SK-N-SH treated with all-trans-retinoic acid at 6 μM for 48 hours (cell line): Measurements from ENCODE around the gene STPG1.

ENCODE experiments used
- ATAC-seq: fragments of 200-7000 bp; cut with Tn5 transposase; 3 replicates; pipeline ENCODE4 v1.9.1; 2020; ENCODE audit warnings: mild to moderate bottlenecking, moderate library complexity
- ARNTL ChIP-seq: fragments of 450-650 bp; formaldehyde crosslinking; IDR thresholded peaks from 2 replicates; pipeline ENCODE4 v1.5.0; 2020; ENCODE audit warnings: low read depth, mild to moderate bottlenecking, moderate library complexity, borderline replicate concordance
- BACH2 ChIP-seq: fragments of 250-450 bp; sonication (Bioruptor Pico); IDR thresholded peaks from 2 replicates; pipeline ENCODE4 v1.9.0; 2021; ENCODE audit warnings: mild to moderate bottlenecking, borderline replicate concordance
- CREB5 ChIP-seq: fragments of 250-450 bp; sonication (Bioruptor Pico); IDR thresholded peaks from 2 replicates; pipeline ENCODE4 v1.5.1; 2020; ENCODE audit warnings: low read depth, mild to moderate bottlenecking, moderate library complexity
- CSDC2 ChIP-seq: fragments of 250-450 bp; sonication (Bioruptor Pico); IDR thresholded peaks from 2 replicates; pipeline ENCODE4 v1.5.0; 2020; ENCODE audit warnings: mild to moderate bottlenecking, moderate library complexity
- ESRRG ChIP-seq: fragments of 250-450 bp; sonication (Bioruptor Pico); IDR thresholded peaks from 2 replicates; pipeline ENCODE4 v1.6.1; 2021; ENCODE audit warnings: mild to moderate bottlenecking
- GLIS3 ChIP-seq: fragments of 250-450 bp; sonication (Bioruptor Pico); IDR thresholded peaks from 2 replicates; pipeline ENCODE4 v1.5.0; 2020; ENCODE audit warnings: mild to moderate bottlenecking, moderate library complexity
- ISL1 ChIP-seq: fragments of 250-450 bp; sonication (Bioruptor Pico); IDR thresholded peaks from 2 replicates; pipeline ENCODE4 v2.1.2; 2022; ENCODE audit warnings: mild to moderate bottlenecking, moderate library complexity
- OSR1 ChIP-seq: fragments of 250-450 bp; sonication (Bioruptor Pico); IDR thresholded peaks from 2 replicates; pipeline ENCODE4 v1.8.0; 2022; ENCODE audit warnings: moderate library complexity, mild to moderate bottlenecking, inconsistent platforms
- POU6F1 ChIP-seq: fragments of 250-450 bp; sonication (Bioruptor Pico); IDR thresholded peaks from 2 replicates; pipeline ENCODE4 v1.8.0; 2021; ENCODE audit warnings: low read depth, mild to moderate bottlenecking, moderate library complexity, borderline replicate concordance
- PPARA ChIP-seq: fragments of 250-450 bp; sonication (Bioruptor Pico); IDR thresholded peaks from 2 replicates; pipeline ENCODE4 v1.5.0; 2020; ENCODE audit warnings: mild to moderate bottlenecking, borderline replicate concordance
- RARB ChIP-seq: fragments of 250-450 bp; sonication (Bioruptor Pico); IDR thresholded peaks from 2 replicates; pipeline ENCODE4 v1.8.0; 2021; ENCODE audit warnings: mild to moderate bottlenecking, moderate library complexity
- TCF4 ChIP-seq: fragments of 250-450 bp; sonication (Bioruptor Pico); IDR thresholded peaks from 2 replicates; pipeline ENCODE4 v1.8.0; 2021; ENCODE audit warnings: mild to moderate bottlenecking, moderate library complexity, borderline replicate concordance
- TOX ChIP-seq: fragments of 250-450 bp; sonication (Bioruptor Pico); IDR thresholded peaks from 2 replicates; pipeline ENCODE4 v1.8.0; 2021; ENCODE audit warnings: mild to moderate bottlenecking, moderate library complexity, borderline replicate concordance
- TSHZ2 ChIP-seq: fragments of 250-450 bp; sonication (Bioruptor Pico); IDR thresholded peaks from 2 replicates; pipeline ENCODE4 v1.5.0; 2020; ENCODE audit warnings: mild to moderate bottlenecking, moderate library complexity
- ZC3H10 ChIP-seq: fragments of 250-450 bp; sonication (Bioruptor Pico); IDR thresholded peaks from 2 replicates; pipeline ENCODE4 v1.5.1; 2021; ENCODE audit warnings: mild to moderate bottlenecking, moderate library complexity
- ZFP3 ChIP-seq: fragments of 250-450 bp; sonication (Bioruptor Pico); IDR thresholded peaks from 2 replicates; pipeline ENCODE4 v1.5.0; 2020; ENCODE audit warnings: mild to moderate bottlenecking, moderate library complexity
- ZFP30 ChIP-seq: fragments of 450-650 bp; formaldehyde crosslinking; IDR thresholded peaks from 2 replicates; pipeline ENCODE4 v1.5.0; 2022; ENCODE audit warnings: mild to moderate bottlenecking, moderate library complexity
- ZNF565 ChIP-seq: fragments of 450-650 bp; formaldehyde crosslinking; conservative IDR thresholded peaks from 2 replicates; pipeline ENCODE4 v1.5.0; 2020; ENCODE audit warnings: low read depth, mild to moderate bottlenecking, moderate library complexity
- ZNF70 ChIP-seq: fragments of 450-650 bp; formaldehyde crosslinking; IDR thresholded peaks from 2 replicates; pipeline ENCODE4 v1.5.0; 2020; ENCODE audit warnings: mild to moderate bottlenecking, moderate library complexity
- ZNF8 ChIP-seq: fragments of 450-650 bp; formaldehyde crosslinking; IDR thresholded peaks from 2 replicates; pipeline ENCODE4 v1.5.0; 2020; ENCODE audit warnings: mild to moderate bottlenecking, moderate library complexity

Gene STPG1

GRCh38 chr1:24386931-24387330, 26.7 kb downstream of the STPG1 start:
- TF ChIP-seq TOX (no peak), ZC3H10 (CRISPR knock-in tag) (no peak), RARB (CRISPR knock-in tag) (no peak), POU6F1 (CRISPR knock-in tag) (no peak), OSR1 (CRISPR knock-in tag) (no peak), PPARA (no peak), TSHZ2 (no peak), CSDC2 (CRISPR knock-in tag) (no peak), CREB5 (no peak), TCF4 (CRISPR knock-in tag) (no peak), ZNF8 (CRISPR knock-in tag) (no peak)
- TF ChIP-seq, all 23 proteins: peak for 0
- no peak for ATAC-seq

GRCh38 chr1:24386241-24386640, 27.3 kb downstream of the STPG1 start:
- TF ChIP-seq TOX (no peak), TCF4 (CRISPR knock-in tag) (no peak)
- ATAC-seq: no peak

DNA sequence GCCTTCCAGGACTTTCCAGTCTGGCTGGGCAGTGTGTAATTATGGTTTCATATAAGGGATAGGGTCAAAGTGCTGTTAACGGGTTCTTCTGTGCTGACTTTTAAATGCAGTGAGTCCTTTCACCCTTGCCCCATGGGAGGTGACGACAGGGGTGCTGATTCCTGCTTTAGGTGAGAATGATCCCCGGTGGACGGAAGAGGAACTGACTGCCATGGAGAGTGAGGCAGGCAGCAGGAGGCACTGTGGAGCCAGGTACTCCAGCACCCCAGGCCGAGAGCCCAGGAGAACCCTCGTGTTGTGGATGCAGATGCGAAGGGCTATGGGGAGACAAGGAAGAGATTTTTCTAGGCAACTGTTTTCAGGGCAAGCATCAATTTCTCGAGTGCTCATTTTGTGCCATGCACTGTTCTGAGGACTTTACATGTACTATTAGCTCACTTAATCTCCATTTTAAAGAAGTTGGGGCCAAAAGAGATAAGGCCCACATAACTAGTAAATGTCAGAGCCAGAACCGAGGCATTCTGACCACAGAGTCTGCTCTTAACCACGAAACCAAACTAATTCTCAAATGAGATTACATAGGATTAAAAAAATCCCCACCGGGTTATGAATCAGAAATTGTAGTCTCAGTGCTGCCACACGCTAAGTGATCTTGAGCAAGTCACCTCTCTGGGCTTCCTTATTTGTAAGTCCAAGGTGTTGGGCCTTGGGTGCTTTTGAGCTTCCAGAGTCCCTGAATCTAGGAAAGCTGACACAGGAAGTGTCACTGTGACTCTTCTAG, 28.2 kb downstream of the STPG1 start:
- TF ChIP-seq TCF4 (CRISPR knock-in tag) (no peak), ZFP30 (CRISPR knock-in tag) (no peak), ESRRG (no peak), ZC3H10 (CRISPR knock-in tag) (no peak), BACH2 (no peak), OSR1 (CRISPR knock-in tag) (no peak), ZNF8 (CRISPR knock-in tag) (no peak), ZFP3 (CRISPR knock-in tag) (no peak), ZNF70 (CRISPR knock-in tag) (no peak), GLIS3 (no peak), RARB (CRISPR knock-in tag) (no peak), POU6F1 (CRISPR knock-in tag) (no peak), PPARA (no peak)
- peak; percentile 66; the same call in 2 of the 3 replicates for ATAC-seq

DNA sequence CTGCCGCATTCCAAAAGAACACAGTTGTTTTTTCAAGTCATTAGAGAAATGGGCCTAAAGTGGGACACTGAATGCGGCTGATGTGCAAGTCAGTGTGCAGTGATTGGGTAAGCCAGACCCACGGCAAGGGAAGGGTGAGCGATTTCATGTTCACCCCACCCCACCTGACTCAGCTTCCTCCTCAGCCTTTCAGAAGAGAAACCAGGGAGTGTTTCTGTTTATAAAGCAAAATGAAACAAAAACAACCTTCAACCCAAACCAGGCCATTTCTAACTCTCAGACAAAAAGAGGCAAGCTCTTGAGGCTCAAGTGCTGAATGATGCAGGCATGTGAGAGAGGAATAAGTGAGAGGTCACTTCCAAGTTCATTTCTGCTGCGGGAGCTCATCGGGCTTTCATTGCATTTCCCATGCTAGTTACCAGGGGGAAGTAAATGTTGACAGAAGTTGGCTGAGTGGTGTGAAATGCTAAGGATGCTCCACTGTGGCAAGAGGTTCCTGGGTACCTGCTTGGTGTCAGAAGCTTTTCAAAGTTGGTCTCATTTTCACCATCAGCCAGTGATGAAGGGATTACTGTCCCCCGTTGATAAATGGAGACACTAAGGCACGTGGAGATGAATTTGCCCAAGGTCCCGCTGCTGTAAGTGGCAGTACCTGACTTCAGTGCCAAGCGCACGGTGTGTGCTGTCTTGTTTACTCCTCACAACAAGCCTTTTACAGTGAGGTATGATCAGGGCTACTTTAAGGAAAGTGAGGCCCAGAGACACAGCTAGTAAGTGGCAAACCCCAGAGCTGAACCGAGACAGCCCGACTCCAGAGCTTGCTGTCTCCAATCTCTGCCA, 29.1 kb downstream of the STPG1 start:
- ATAC-seq: no peak
- no peak for TF ChIP-seq GLIS3
- TF ChIP-seq ZNF565: no peak
- TF ChIP-seq PPARA: no peak
- no peak for TF ChIP-seq TCF4 (CRISPR knock-in tag)
- TF ChIP-seq ZFP3 (CRISPR knock-in tag): no peak
- no peak for TF ChIP-seq TOX
- TF ChIP-seq ARNTL (CRISPR knock-in tag): no peak
- TF ChIP-seq ZNF70 (CRISPR knock-in tag): no peak
- TF ChIP-seq ISL1 (CRISPR knock-in tag): no peak
- TF ChIP-seq POU6F1 (CRISPR knock-in tag): no peak
- no peak for TF ChIP-seq ZNF8 (CRISPR knock-in tag)
- no peak for TF ChIP-seq CREB5
